NCI-H187 (cell line): ENCODE data around the gene C1orf87.
A peak's percentile ranks its signal among the peaks of the same experiment; 100 is the strongest.

Experiments used
- DNase-seq, 2 experiments: peaks; one replicate each; lab custom pipeline; 2025; lab: John Stamatoyannopoulos, UW

The C1orf87 gene, protein sequence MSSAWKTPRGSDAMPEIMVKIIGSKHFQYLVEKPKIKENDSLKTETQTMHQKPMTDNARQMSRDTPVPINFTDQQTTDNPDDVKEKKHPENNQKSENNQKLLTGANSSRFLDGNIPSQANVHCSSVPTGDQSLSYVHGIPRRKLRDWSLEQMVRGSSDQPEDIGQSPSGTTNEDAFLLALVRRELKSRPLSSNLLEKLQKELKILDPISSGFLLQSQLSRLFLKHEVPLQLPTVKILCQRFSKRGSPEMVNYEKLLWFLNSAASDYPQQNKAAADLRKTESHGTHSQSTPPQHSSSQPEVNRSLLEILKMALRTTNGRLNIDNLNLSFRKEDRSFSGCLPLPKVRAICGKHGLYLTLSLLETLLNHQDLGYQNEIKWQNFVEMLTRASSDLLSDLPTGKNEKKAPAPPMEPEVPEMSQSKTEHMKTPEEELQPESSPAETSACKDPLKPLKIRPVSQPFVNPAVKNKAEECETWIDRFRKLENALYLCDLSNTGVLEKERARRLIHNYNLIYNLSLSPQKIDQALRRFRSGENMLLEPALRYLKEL

DNA sequence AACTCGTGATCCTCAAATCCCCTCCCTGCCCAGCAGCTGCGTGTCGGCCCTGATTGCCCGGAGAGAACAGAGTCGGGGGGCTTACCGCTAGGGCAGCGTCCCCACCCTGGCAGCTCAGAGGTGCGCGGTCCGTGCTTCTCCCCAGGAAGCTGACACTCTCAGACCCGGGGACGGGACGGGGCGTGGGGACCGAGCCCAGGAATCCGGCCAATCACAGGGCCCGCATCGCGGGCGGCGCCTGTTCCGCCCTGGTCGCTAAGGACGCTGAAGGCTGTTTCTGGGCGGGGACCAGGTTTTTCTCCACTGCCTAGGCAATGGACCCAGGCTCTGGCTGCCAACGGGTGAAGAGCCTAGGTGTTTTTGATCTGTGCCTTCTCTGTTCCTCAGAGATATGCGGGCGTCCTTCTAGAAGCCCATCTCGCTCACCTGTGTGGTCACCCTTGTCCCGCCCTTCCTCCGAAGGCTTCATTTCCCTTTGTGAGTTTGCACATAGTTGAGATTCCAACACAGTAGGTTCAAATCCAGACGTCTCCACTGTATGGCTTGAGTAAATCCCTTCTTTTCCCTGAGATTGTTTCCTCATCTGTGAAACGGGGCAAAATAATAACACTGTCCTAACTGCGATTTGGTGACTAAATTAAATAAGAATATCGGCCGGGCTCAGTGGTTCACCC lies at the start of gene C1orf87:
TSS of gene C1orf87 (minus strand) at position 166 of the 674 bp plus-strand sequence. CDS start 1,127 bp downstream, outside the sequence.
- no peak for DNase-seq

DNA sequence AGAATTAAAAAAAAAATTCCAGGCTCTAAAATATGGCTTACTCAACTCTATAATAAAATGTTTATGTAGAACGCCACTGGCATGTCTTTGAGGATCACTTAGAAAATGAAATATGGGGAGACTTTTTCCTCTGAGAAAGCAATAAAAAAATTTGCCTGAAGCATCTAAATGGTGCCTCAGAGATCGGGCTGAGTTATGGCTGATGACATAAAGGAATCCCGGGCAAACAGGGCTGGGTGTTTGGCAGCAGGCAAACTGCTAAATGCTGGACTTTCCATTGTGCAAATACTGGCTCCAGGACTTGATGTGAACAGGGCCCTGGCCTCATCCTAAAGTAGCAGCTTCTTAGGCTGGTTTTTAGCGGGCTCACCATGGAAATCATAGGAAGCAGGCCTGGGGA lies 44.5 kb upstream of the C1orf87 start:
- no peak for DNase-seq

DNA sequence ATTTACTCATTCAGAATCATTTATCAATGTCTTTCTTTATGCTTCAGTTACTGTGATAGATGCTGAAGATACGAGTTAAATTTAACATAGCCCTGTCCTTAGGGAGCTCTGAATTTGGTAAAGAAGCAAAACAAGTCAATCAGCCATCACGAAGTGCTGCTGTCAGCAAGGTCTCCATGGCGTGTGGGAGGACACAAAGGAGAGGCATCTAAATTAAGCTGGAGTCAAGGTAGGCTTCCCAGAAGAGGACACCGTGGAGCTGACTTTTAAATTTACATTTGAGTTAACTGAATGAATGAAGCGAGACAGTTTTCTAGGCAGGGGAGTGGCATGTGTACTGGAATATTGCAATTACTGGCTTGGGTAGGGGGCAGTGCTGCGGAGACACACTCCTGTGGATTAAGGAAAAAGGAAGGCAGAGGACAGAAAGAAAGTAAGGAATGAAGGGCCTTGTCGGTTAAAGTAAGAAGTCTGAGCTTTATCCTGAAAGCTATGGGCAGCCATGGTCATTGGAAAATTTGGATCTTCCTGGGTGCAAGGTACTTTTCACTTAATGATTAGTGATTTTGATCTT lies 41.3 kb upstream of the C1orf87 start:
- no peak for DNase-seq

DNA sequence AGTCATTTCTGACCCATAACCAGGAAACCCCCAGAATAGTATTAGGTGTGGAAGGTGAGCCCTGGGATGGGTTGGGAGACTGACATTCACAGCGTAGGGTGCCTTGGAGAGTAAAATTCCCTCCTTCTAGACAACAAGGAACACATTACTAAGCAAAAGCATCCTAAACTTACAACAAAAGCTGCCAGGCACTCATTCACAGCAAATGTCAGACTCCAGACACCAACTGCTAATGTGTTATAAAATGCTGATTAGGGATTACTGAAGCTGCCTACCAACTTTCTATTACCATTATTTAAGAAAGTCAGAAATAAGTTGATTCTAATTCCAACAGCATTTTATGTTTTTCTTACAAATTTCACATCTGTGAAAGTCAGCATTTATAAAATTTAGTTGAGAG lies 40.0 kb upstream of the C1orf87 start:
- DNase-seq = no peak

DNA sequence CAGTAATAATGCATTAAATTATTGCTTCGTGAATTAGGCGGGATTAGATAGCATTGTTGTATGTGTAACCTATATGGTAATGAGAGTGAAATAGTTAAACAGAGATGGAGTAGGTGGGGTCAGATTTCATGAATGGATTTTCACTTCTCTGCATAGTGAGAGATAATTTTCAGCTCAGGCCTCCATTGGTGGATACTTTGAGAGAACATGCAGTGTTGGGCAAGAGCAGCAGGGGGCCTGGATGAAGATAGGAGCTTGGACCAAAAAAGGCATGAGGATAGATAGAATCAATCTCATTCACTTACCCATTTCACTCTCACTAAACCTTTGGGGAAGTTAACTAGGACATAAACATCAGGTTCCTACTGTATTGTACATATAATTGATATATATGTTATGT lies 39.5 kb upstream of the C1orf87 start:
- no peak for DNase-seq

- no peak for DNase-seq
Measured at GRCh38 chr1:60111716-60112115, 38.1 kb upstream of the C1orf87 start.

DNA sequence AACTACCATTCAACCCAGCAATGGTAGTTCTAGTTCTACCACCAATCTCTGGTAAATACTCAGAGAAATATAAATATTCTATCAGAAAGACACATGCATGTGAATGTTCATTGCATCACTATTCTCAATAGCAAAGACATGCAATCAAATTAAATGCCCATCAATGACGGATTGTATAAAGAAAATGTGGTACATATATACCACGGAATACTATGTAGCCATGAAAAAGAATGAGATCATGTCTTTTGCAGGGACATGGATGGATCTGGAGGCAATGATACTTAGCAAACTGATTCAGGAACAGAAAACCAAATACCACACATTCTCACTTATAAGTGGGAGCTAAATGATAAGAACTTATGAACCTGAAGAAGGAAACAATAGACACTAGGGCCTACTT lies 37.5 kb upstream of the C1orf87 start:
- DNase-seq = no peak

- peak; percentile 12 to 22 for DNase-seq
Measured at GRCh38 chr1:60108196-60108595, 34.6 kb upstream of the C1orf87 start.

- DNase-seq = peak in 1 of 2 experiments; percentile 52
Measured at GRCh38 chr1:60103186-60103585, 29.6 kb upstream of the C1orf87 start.

DNA sequence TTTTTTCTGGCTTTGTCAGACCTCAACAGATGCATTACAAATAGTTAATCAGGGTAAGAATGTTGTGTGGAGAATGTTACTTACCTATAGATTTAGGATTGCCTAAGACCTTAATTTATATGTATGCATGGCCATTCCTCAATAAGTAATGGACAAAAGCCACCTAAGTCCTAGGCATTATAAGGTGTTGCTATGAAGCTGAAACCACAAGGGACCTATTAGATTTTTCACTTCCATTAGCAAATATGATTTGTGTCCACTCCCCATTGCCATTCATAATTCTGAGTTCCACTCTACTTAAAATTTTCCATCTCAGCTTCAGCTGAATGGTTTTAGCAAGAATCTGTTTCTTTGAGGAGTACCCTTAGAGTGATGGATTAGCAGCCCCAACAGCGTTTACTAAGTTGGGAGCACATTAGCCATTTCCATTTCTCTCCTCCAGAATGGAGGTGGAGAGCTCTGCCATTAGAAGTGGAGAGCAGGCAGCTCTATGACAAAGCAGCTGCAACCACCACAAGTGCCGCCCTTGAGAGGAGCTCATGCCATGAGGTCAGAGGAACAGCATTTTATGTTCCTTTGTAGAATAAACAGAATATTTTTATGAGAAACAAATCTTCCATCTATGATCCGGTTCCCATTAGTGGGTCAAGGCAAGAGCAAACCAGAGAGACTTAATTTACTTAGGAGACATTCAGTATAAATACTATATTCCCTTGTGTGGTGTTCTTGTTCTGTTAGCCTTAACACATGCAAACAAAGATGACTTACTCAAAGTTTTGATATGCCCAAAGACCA lies 28.9 kb upstream of the C1orf87 start:
- peak; percentile 76 to 82 for DNase-seq

DNA sequence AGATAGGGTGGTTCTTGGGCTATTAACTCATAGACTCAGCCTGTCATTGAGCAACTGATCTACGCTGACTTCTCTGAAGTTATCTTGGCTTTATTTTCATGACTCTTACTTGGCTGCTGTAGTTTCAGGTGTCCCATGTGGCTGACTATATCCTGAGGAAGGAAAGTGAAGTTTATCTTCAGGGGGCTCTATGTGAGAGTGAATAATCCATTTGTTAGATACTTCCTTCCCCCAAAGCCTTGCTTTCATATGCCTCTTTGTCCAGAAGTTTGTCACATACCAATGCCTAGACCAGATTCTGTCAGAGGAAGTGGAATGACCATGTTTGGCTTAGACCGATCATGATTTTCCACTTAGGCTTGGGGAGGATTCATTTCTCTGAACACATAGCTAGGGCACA lies 27.9 kb upstream of the C1orf87 start:
- no peak for DNase-seq

GRCh38 chr1:60091195-60091715 lies 17.7 kb upstream of the C1orf87 start:
- no peak for DNase-seq

DNA sequence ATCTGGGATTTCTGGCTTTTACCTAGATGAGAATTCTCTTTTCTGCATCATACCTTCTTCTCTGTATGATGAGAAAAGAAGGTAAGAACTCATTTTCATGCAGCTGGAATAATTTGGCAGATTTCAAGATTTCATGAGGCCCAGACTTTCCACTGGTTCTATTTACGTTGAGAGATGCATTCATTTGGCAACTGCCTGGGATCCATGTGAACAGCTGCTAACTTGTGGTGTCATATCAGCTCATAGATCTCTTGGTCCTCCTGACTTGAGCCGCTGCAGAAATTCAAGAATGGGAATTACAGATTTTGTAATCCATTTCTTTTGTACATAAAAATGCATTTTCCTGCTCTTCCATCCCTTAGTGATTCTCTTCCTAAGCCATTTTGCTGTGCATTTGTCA lies 17.1 kb upstream of the C1orf87 start:
- no peak for DNase-seq

- DNase-seq = no peak
Measured at GRCh38 chr1:60088620-60089155, 15.1 kb upstream of the C1orf87 start.

DNA sequence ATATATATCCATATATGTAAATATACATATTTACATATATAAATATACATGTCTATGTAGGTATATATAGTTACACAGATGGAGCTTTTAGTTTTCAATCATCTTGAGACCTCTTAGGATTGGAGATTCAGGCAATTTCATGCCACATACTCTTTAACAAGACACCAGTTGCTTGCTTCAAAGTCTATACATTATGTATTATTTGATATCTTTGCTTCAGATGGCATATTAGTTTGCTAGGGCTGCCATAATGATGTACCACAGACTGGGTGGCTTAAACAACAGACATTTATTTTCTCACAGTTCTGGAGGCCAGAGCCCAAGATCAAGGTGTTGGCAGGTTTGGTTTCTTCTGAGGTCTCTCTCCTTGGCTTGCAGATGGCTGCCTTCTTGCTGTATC lies 14.1 kb upstream of the C1orf87 start:
- DNase-seq = no peak

DNA sequence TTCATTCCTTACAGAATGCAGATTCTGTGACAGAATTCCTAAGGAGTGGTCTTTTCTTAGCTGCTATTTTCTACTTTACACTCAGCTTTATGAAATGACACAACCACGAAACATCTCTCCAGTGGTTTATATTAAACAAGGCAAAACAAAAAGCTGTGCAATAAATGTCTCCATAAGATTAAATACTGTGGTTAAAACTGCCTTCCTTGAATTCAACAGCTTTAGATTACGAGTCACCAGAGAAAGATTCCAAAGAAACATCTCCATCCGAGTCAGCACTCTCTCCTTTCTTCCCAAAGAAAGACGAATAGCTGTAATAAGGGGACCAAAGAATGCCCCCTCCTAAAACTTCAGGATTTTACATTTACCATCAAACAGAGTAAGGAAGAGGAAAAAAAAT lies 4.6 kb upstream of the C1orf87 start:
- no peak for DNase-seq

DNA sequence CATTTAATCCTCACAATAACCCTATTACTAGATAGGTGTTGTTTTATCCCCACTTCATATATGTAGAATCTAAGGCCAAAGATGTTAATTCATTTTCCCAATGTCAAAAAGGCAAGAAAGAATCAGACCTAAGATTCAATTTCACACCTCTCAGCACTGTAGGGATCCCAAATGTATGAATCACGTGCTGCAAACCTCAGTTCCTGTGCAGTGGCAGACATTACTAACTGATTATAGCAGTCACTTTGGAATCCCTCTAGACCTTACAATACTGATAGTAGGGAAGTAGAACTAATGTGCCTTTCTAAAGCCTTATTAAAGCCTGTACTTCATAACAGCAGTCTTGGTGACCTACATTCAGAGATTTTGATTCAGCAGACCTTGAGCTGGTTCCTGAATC lies 2.3 kb downstream of the C1orf87 start:
- no peak for DNase-seq

DNA sequence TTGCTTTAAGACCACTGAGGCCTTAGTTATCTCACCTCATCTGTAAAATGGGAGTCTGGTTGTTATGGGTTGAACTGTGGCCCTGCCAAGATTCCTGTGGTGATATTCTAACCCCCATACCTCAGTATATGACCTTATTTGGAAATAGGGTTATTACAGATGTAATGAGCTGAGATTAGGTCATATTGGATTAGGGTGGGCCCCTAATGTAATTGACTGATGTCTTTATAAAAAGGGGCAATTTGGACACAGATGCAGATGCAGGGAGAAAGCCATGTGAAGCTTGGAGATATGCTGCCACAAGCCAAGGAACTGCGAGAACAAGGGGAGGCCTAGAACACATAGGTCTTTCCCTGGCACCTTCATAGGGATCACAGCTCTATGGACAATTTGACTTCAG lies 3.9 kb downstream of the C1orf87 start:
- DNase-seq = no peak

- DNase-seq = no peak
Measured at GRCh38 chr1:60068393-60069045, 5.1 kb downstream of the C1orf87 start.

DNA sequence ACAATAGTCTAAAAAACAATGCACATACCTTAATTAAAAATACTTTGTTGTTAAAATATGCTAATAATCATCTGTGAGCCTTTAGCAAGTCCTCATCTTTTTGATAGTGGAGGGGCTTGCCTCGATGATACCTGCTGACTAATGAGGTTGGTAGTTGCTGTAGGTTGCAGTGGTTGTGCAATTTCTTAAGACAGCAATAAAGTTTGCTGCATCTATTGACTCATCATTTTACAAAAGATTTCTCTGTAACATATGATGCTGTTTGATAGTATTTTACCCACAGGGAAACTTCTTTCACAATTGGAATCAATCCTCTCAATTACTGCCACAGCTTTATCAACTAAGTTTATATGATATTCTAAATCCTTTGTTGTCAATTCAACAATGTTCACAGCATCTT lies 7.6 kb downstream of the C1orf87 start:
- no peak for DNase-seq

DNA sequence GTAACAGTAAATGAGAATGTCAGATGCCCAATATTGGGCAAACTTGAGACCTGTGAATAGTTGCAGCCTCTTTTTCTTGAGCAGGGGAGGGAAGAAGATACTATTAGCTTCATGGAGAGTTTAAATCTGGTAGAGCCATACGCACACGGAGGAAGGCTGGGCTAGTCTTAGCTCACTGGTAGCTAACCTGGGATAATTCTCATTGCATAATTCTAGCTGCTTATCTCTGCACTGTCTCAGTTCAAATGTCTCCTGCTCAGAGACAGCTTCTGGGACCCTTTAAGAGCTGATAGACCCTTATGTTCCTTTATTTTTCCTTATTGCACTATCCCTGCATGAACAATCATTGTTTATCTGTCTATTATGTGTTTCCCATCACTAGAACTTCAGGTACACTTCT lies 8.4 kb downstream of the C1orf87 start:
- no peak for DNase-seq
